ENCODE measurements around the gene ST7. TPM values are rescaled to one million over a fixed set of nuclear protein-coding genes. Genes with fewer than 3 reads are reported as not detected.

Gene ST7
- total RNA-seq, 1 experiment from 2014 or later, result 38.2 TPM

GRCh38 chr7:117205873-117206272 lies 252.6 kb downstream of the ST7 start:
- Mint-ChIP-seq H3K27ac (ENCODE audit: unreplicated experiment) (no peak overlapping the region), H3K9me3 (ENCODE audit: unreplicated experiment) (no peaks in the 10 kb centered on the region), H3K27me3 (ENCODE audit: insufficient read depth, unreplicated experiment) (no peaks in the 10 kb centered on the region), H3K4me3 (ENCODE audit: unreplicated experiment) (no peak overlapping the region), H3K36me3 (ENCODE audit: insufficient read depth, unreplicated experiment) (peaks cover 8% of the 10 kb centered on the region), H3K4me1 (ENCODE audit: low read depth, unreplicated experiment) (no peaks in the 10 kb centered on the region)
- no peaks in the 10 kb centered on the region for H3K4me1 ChIP-seq
- H3K4me3 ChIP-seq (ENCODE audit: low read depth, low read length), result no peak overlapping the region
- intact Hi-C loops (cut with micrococcal nuclease; ENCODE audit: unreplicated experiment), result no loop called here
- ChIA-PET POLR2A (no interaction called here), CTCF (no interaction called here)
- H3K9me3 ChIP-seq, result no peaks in the 10 kb centered on the region
- H3K36me3 ChIP-seq (ENCODE audit: control insufficient read depth, insufficient read depth, low read length), result no peaks in the 10 kb centered on the region
- no peaks in the 10 kb centered on the region for H3K27me3 ChIP-seq (replicated peaks; ENCODE audit: control insufficient read depth, insufficient read depth, low read length)
- no TSS peak for BruUV-seq (replicated peaks)
- TF ChIP-seq CTCF (IDR thresholded peaks at IDR 0.05; ENCODE audit: insufficient read depth in 1 of 2, low read depth in 1 of 2, low read length in 1 of 2, severe bottlenecking in 1 of 2, unreplicated experiment in 1 of 2), result no peak
- no peak for DNase-seq

GRCh38 chr7:117208257-117208656 lies 255.0 kb downstream of the ST7 start:
- Mint-ChIP-seq H3K36me3 (ENCODE audit: insufficient read depth, unreplicated experiment) (peaks cover 8% of the 10 kb centered on the region), H3K27ac (ENCODE audit: unreplicated experiment) (no peak overlapping the region), H3K9me3 (ENCODE audit: unreplicated experiment) (no peaks in the 10 kb centered on the region), H3K4me3 (ENCODE audit: unreplicated experiment) (no peak overlapping the region), H3K27me3 (ENCODE audit: insufficient read depth, unreplicated experiment) (no peaks in the 10 kb centered on the region), H3K4me1 (ENCODE audit: low read depth, unreplicated experiment) (no peaks in the 10 kb centered on the region)
- ChIA-PET CTCF (no interaction called here), POLR2A (no interaction called here)
- no peaks in the 10 kb centered on the region for H3K9me3 ChIP-seq
- no peaks in the 10 kb centered on the region for H3K4me1 ChIP-seq
- intact Hi-C loops (cut with micrococcal nuclease; ENCODE audit: unreplicated experiment), result no loop called here
- no peaks in the 10 kb centered on the region for H3K27me3 ChIP-seq (replicated peaks; ENCODE audit: control insufficient read depth, insufficient read depth, low read length)
- TF ChIP-seq CTCF (IDR thresholded peaks at IDR 0.05; ENCODE audit: insufficient read depth in 1 of 2, low read depth in 1 of 2, low read length in 1 of 2, severe bottlenecking in 1 of 2, unreplicated experiment in 1 of 2), result no peak
- no peak overlapping the region for H3K4me3 ChIP-seq (ENCODE audit: low read depth, low read length)
- BruUV-seq (replicated peaks), result no TSS peak
- no peak for DNase-seq
- no peaks in the 10 kb centered on the region for H3K36me3 ChIP-seq (ENCODE audit: control insufficient read depth, insufficient read depth, low read length)

- Histone ChIP-seq H3K9me3 (no peaks in the 10 kb centered on the region), H3K36me3 (ENCODE audit: control insufficient read depth, insufficient read depth, low read length) (no peaks in the 10 kb centered on the region), H3K4me1 (no peaks in the 10 kb centered on the region), H3K27me3 (replicated peaks; ENCODE audit: control insufficient read depth, insufficient read depth, low read length) (no peaks in the 10 kb centered on the region), H3K4me3 (ENCODE audit: low read depth, low read length) (no peak overlapping the region)
- Mint-ChIP-seq H3K4me3 (ENCODE audit: unreplicated experiment) (no peak overlapping the region), H3K36me3 (ENCODE audit: insufficient read depth, unreplicated experiment) (peaks cover 8% of the 10 kb centered on the region), H3K9me3 (ENCODE audit: unreplicated experiment) (no peaks in the 10 kb centered on the region), H3K27ac (ENCODE audit: unreplicated experiment) (no peak overlapping the region), H3K27me3 (ENCODE audit: insufficient read depth, unreplicated experiment) (no peaks in the 10 kb centered on the region), H3K4me1 (ENCODE audit: low read depth, unreplicated experiment) (no peaks in the 10 kb centered on the region)
- no TSS peak for BruUV-seq (replicated peaks)
- TF ChIP-seq CTCF (IDR thresholded peaks at IDR 0.05; ENCODE audit: insufficient read depth in 1 of 2, low read depth in 1 of 2, low read length in 1 of 2, severe bottlenecking in 1 of 2, unreplicated experiment in 1 of 2), result no peak
- DNase-seq, result no peak
- intact Hi-C loops (cut with micrococcal nuclease; ENCODE audit: unreplicated experiment), result loop anchor here (5.0 kb wide), 2 partner anchors 42 to 102 kb away; no protein-coding TSS in a partner anchor
- POLR2A ChIA-PET, result no interaction called here
- CTCF ChIA-PET, result no interaction called here
Measured at GRCh38 chr7:117210397-117210796, 257.1 kb downstream of the ST7 start.
